K562 (cell line): ENCODE data around the gene ASPHD2. TPM values are rescaled to one million over a fixed set of nuclear protein-coding genes. Genes with fewer than 3 reads are reported as not detected.

Source experiments
- ATAC-seq: fragments of 200-7000 bp; cut with Tn5 transposase; 3 replicates; pipeline ENCODE4 v1.9.1; 2020; ENCODE audit warnings: moderate library complexity
- BruUV-seq: library from RNA; stranded (reverse); fragments of 400-500 nt; replicated peaks from 2 replicates; lab custom pipeline; 2021; lab: Mats Ljungman, UMichigan
- CTCF ChIA-PET: fragments of 300-600 bp; formaldehyde crosslinking; extraction: SDS; loops from one replicate; lab custom pipeline; 2021; ENCODE audit warnings: low intra/inter-chr PET ratio; lab: Yijun Ruan, JAX
- POLR2A ChIA-PET: fragments of 300-600, 350-650 bp; sonication (Branson Sonifier 250); formaldehyde crosslinking; extraction: SDS; loops from one replicate; lab custom pipeline; 2021; ENCODE audit warnings: antibody characterized with exemption, inconsistent platforms; lab: Yijun Ruan, JAX
- DNase-seq, 4 experiments: peaks; one replicate each; pipeline versions ENCODE4 v3.0.0 to v3.0.0-alpha.2; 2011 to 2018; ENCODE audit warnings: low spot score in 3 of 4, mixed read lengths in 3 of 4; ENCODE audit errors: extremely low read depth in 1 of 4
- FAIRE-seq: peaks from 2 replicates; lab custom pipeline; 2011; peaks lifted over from hg19 to GRCh38; lab: Jason Lieb, UNC
- H2AFZ ChIP-seq: 2 replicates; pipeline ENCODE4 v1.6.0; 2011; ENCODE audit warnings: low read depth, low read length, control low read depth, inconsistent platforms
- H3K27ac ChIP-seq: fragments of 200-600 bp; 3 replicates; pipeline ENCODE4 v1.8.0; 2011; ENCODE audit warnings: low read depth, mild to moderate bottlenecking, control low read depth, inconsistent platforms, low read length, moderate library complexity, mixed read lengths; ENCODE audit errors: extremely low read depth
- H3K27me3 ChIP-seq, 2 experiments: fragments of 300-600 bp in 1 of 2; 2 replicates in 1 of 2; 3 replicates in 1 of 2; pipeline versions ENCODE4 v1.6.0 to v1.8.0; 2011; ENCODE audit warnings: inconsistent platforms in 2 of 2, low read length in 2 of 2, mild to moderate bottlenecking in 1 of 2, mixed read lengths in 1 of 2, moderate library complexity in 1 of 2; ENCODE audit not compliant: control insufficient read depth in 2 of 2, insufficient read depth in 2 of 2
- H3K36me3 ChIP-seq: fragments of 300-600 bp; 3 replicates; pipeline ENCODE4 v1.8.0; 2011; ENCODE audit warnings: mild to moderate bottlenecking, low read length, inconsistent platforms; ENCODE audit not compliant: control insufficient read depth, insufficient read depth
- H3K4me1 ChIP-seq, 2 experiments: fragments of 200-600 bp in 1 of 2; replicated peaks in 1 of 2; 2 replicates in 1 of 2; 3 replicates in 1 of 2; pipeline versions ENCODE4 v1.5.1 to v1.8.0; 2011; ENCODE audit warnings: inconsistent platforms in 2 of 2, low read length in 2 of 2, mild to moderate bottlenecking in 1 of 2, mixed read lengths in 1 of 2, moderate library complexity in 1 of 2; ENCODE audit not compliant: control insufficient read depth in 2 of 2, insufficient read depth in 2 of 2
- H3K4me2 ChIP-seq: 2 replicates; pipeline ENCODE4 v1.6.1; 2011; ENCODE audit warnings: low read length, control low read depth, inconsistent platforms, mixed read lengths; ENCODE audit not compliant: insufficient read depth
- H3K4me3 ChIP-seq: fragments of 200-600 bp; sonication (generic), shearing (Covaris generic); 2 replicates; pipeline ENCODE4 v1.5.1; 2016; ENCODE audit warnings: control low read depth, inconsistent platforms
- H3K79me2 ChIP-seq: fragments of 200-600 bp; 3 replicates; pipeline ENCODE4 v1.8.0; 2011; ENCODE audit warnings: low read length, inconsistent platforms; ENCODE audit not compliant: control insufficient read depth, insufficient read depth
- H3K9ac ChIP-seq, 2 experiments: 2 replicates each; pipeline versions ENCODE4 v1.6.0 to v1.6.1; 2011; ENCODE audit warnings: low read depth in 2 of 2, low read length in 2 of 2, control low read depth in 1 of 2, inconsistent platforms in 1 of 2, mild to moderate bottlenecking in 1 of 2, mixed read lengths in 1 of 2; ENCODE audit not compliant: insufficient read depth in 1 of 2
- H3K9me1 ChIP-seq: one replicate; pipeline ENCODE4 v1.6.0; 2011; ENCODE audit warnings: inconsistent platforms, mild to moderate bottlenecking, low read length, moderate library complexity; ENCODE audit not compliant: control insufficient read depth, insufficient read depth
- H3K9me3 ChIP-seq: replicated peaks from 2 replicates; pipeline ENCODE4 v1.5.1; 2011; ENCODE audit warnings: low read depth, low read length, inconsistent platforms; ENCODE audit not compliant: control insufficient read depth, insufficient read depth
- H4K20me1 ChIP-seq: replicated peaks from 2 replicates; pipeline ENCODE4 v1.6.1; 2011; ENCODE audit warnings: low read length, inconsistent platforms, mixed read lengths; ENCODE audit not compliant: control insufficient read depth, insufficient read depth
- ADNP ChIP-seq: fragments of 200-800 bp; sonication (Bioruptor generic); IDR thresholded peaks from 2 replicates; pipeline ENCODE4 v1.6.1; 2016; ENCODE audit warnings: missing genetic modification characterization, missing compliant biosample characterization
- BRD9 ChIP-seq: fragments of 450-650 bp; IDR thresholded peaks from 2 replicates; pipeline ENCODE4 v1.6.1; 2018; ENCODE audit warnings: low read depth; ENCODE audit not compliant: partially characterized antibody
- CBFB ChIP-seq: sonication (generic); formaldehyde crosslinking; IDR thresholded peaks from 2 replicates; pipeline ENCODE4 v1.4.0; 2020; ENCODE audit warnings: mild to moderate bottlenecking, missing genetic modification reagents
- CXXC5 ChIP-seq: fragments of 250-450 bp; sonication (Bioruptor Pico); IDR thresholded peaks from 2 replicates; pipeline ENCODE4 v1.8.0; 2022; ENCODE audit warnings: inconsistent platforms, mild to moderate bottlenecking, moderate library complexity
- E2F3 ChIP-seq: fragments of 250-450 bp; sonication (Bioruptor Pico); IDR thresholded peaks from 2 replicates; pipeline ENCODE4 v1.4.0; 2020; ENCODE audit warnings: mild to moderate bottlenecking
- ELF4 ChIP-seq: fragments of 450-650 bp; formaldehyde crosslinking; IDR thresholded peaks from 2 replicates; pipeline ENCODE4 v1.4.0; 2022; ENCODE audit warnings: missing genetic modification characterization
- HLTF ChIP-seq: fragments of 450-650 bp; IDR thresholded peaks from 2 replicates; pipeline ENCODE4 v1.6.1; 2016
- NFRKB ChIP-seq: fragments of 450-650 bp; IDR thresholded peaks from 2 replicates; pipeline ENCODE4 v1.6.1; 2016; ENCODE audit warnings: low read depth
- PRPF4 ChIP-seq: fragments of 200-400 bp; formaldehyde crosslinking; IDR thresholded peaks from one replicate; pipeline ENCODE4 v1.6.1; 2017; ENCODE audit warnings: low read length, low read depth, mild to moderate bottlenecking; ENCODE audit not compliant: insufficient read depth, poor library complexity, severe bottlenecking
- RHOXF2B ChIP-seq: fragments of 250-450 bp; sonication (Bioruptor Pico); conservative IDR thresholded peaks from 2 replicates; pipeline ENCODE4 v1.5.1; 2021
- SMAD4 ChIP-seq: fragments of 250-450 bp; sonication (Bioruptor Pico); conservative IDR thresholded peaks from 2 replicates; pipeline ENCODE4 v1.8.0; 2021; ENCODE audit warnings: inconsistent platforms, mild to moderate bottlenecking, moderate library complexity
- SMARCB1 ChIP-seq: IDR thresholded peaks from 2 replicates; pipeline ENCODE4 v1.6.1; 2011; ENCODE audit warnings: improper control_type of control experiment, low read depth; ENCODE audit not compliant: insufficient read length
- ZBED1 ChIP-seq: IDR thresholded peaks from 2 replicates; pipeline ENCODE4 v1.6.1; 2014
- ZBTB17 ChIP-seq: fragments of 450-650 bp; formaldehyde crosslinking; IDR thresholded peaks from 2 replicates; pipeline ENCODE4 v1.4.0; 2020; ENCODE audit warnings: mild to moderate bottlenecking
- WGBS: fragments of 100-300 bp; shearing (Covaris generic); methylation state at CpG from one replicate; pipeline ENCODE4 v1.1.6; 2016; ENCODE audit warnings: low coverage, mixed read lengths; ENCODE audit not compliant: insufficient coverage; ENCODE audit errors: missing lambda C conversion rate; 5-methylcytosine and 5-hydroxymethylcytosine counted together
- in situ Hi-C: fragments of 300-500 bp; cut with MboI; formaldehyde crosslinking; loops from 4 replicates; pipeline ENCODE4 v1.15.0; 2018; ENCODE audit warnings: inconsistent platforms, mixed read lengths
- intact Hi-C: fragments of 100-400 bp; cut with micrococcal nuclease; formaldehyde crosslinking; loops from 2 replicates; pipeline ENCODE4 v1.14.2; 2022
- polyA plus RNA-seq, 8 experiments: library from polyadenylated mRNA; depleted of rRNA in 4 of 8; stranded (reverse) in 5 of 8; unstranded in 3 of 8; fragments of >200 nt; fragmentation: Nextera tagmentation in 2 of 8; fragmentation: Illumina TruSeq in 1 of 8; extraction: Ambion mirVana in 2 of 8; extraction: Trizol in 1 of 8; gene quantifications; 2 replicates each; pipeline versions ENCODE4 v1.2.1 to v1.2.3, GENCODE V29; 2011 to 2014; ENCODE audit warnings: inconsistent platforms in 1 of 8, missing spikeins in 1 of 8
- total RNA-seq, 7 experiments: library from RNA; depleted of rRNA in 6 of 7; stranded (reverse); fragments of >200 nt in 6 of 7; fragmentation: Illumina TruSeq in 2 of 7; extraction: Trizol in 2 of 7; gene quantifications; 2 replicates each; pipeline versions ENCODE4 v1.2.1 to v1.2.3, GENCODE V29; 2011 to 2021; ENCODE audit warnings: low replicate concordance in 1 of 7
- TF ChIP-seq, protein P1 (sequence below): fragments of 200-400 bp; formaldehyde crosslinking; IDR thresholded peaks from 2 replicates; pipeline ENCODE4 v1.6.1; 2017; ENCODE audit warnings: mild to moderate bottlenecking, low read depth, low read length, moderate library complexity
- TF ChIP-seq, protein P2 (sequence below): sonication (generic); formaldehyde crosslinking; IDR thresholded peaks from 2 replicates; pipeline ENCODE4 v1.8.0; 2022; ENCODE audit warnings: mild to moderate bottlenecking, missing genetic modification reagents

ASPHD2 gene
- total and polyA plus RNA-seq, 9 of the 15 experiments (the other 6 are each of a cell fraction or from before 2014, with no cell fraction given) = 0.18 to 0.64 (median 0.36) TPM

DNA sequence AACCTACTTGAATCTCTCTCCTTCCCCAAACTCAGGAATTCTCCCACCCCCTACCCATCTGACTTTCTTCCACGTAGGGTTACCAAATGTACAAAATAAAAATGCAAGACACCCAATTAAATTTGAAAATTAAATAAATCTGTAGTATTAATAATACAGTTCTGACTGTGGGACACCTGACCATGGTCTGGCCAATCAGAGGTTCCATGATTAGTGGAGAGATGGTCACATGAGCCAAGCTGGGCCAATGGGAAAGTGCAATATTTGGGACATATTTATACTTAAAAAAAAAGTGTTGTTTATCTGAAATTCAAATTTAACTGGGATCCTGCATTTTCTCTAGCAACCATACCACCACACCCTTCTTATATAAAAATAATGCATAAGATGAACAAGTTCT, 29.8 kb upstream of the ASPHD2 start (continued):
- TF ChIP-seq, protein P1, sequence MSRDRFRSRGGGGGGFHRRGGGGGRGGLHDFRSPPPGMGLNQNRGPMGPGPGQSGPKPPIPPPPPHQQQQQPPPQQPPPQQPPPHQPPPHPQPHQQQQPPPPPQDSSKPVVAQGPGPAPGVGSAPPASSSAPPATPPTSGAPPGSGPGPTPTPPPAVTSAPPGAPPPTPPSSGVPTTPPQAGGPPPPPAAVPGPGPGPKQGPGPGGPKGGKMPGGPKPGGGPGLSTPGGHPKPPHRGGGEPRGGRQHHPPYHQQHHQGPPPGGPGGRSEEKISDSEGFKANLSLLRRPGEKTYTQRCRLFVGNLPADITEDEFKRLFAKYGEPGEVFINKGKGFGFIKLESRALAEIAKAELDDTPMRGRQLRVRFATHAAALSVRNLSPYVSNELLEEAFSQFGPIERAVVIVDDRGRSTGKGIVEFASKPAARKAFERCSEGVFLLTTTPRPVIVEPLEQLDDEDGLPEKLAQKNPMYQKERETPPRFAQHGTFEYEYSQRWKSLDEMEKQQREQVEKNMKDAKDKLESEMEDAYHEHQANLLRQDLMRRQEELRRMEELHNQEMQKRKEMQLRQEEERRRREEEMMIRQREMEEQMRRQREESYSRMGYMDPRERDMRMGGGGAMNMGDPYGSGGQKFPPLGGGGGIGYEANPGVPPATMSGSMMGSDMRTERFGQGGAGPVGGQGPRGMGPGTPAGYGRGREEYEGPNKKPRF = no peak

DNA sequence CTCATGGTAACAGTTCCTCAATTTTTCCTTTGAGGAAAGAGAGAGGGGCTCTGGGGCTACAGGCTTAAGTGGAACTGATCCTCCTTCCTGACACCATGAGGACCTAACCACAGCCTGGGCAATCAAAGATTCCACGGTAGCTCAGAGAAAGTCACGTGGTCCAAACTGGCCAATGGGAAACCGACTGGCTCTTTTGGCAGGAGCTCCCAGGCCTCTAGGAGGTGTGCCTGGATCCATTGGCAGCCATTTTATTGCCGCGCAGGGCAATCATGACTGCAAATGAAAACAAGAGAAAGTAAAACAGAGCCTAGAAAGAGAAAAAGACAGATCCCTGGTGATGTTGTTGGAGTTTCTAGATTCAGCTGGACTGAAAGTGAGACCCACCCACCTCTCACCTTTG, 27.3 kb upstream of the ASPHD2 start:
- Histone ChIP-seq H3K9me3 (no peaks in the 10 kb centered on the region), H3K9ac (no peak overlapping the region), H4K20me1 (no peaks in the 10 kb centered on the region), H3K79me2 (no peaks in the 10 kb centered on the region), H3K36me3 (no peaks in the 10 kb centered on the region), H3K4me2 (no peak overlapping the region), H3K27ac (peak overlapping the region; percentile 48; the same call in 2 of the 3 replicates), H3K4me3 (no peak overlapping the region), H2AFZ (peak overlapping the region; percentile 90), H3K9me1 (no peaks in the 10 kb centered on the region), H3K27me3 (no peaks in the 10 kb centered on the region; a peak in 1 of 5 replicates), H3K4me1 (peaks cover 13 to 40% of the 10 kb centered on the region in 2 experiments)
- no TSS peak for BruUV-seq
- ATAC-seq (peak; percentile 54), FAIRE-seq (peak; percentile 85), DNase-seq (peak; percentile 65 to 75 (median 72))
- ChIA-PET POLR2A (interaction anchor here (1.2 to 1.6 kb wide), 3 partner anchors 29 to 65 kb away, joined by 3 to 8 read pairs (median 4); no protein-coding TSS in a partner anchor), CTCF (interaction anchor here (6.1 kb wide), 1 partner anchor 58 kb away, joined by 57 read pairs; no protein-coding TSS in a partner anchor)
- in situ Hi-C loops = loop anchor here (5.0 kb wide), 1 partner anchor 61 kb away; no protein-coding TSS in a partner anchor
- 71% methylated on average over 2 of the region's 5 CpGs for WGBS
- intact Hi-C loops = no loop called here
- peak; percentile 36; the same call in 1 of the 2 replicates for TF ChIP-seq CXXC5
- 0 out of 2 replicates have a peak, but pooled peaks have one; percentile 16 for TF ChIP-seq SMAD4 (CRISPR knock-in tag)
- TF ChIP-seq, protein P2, sequence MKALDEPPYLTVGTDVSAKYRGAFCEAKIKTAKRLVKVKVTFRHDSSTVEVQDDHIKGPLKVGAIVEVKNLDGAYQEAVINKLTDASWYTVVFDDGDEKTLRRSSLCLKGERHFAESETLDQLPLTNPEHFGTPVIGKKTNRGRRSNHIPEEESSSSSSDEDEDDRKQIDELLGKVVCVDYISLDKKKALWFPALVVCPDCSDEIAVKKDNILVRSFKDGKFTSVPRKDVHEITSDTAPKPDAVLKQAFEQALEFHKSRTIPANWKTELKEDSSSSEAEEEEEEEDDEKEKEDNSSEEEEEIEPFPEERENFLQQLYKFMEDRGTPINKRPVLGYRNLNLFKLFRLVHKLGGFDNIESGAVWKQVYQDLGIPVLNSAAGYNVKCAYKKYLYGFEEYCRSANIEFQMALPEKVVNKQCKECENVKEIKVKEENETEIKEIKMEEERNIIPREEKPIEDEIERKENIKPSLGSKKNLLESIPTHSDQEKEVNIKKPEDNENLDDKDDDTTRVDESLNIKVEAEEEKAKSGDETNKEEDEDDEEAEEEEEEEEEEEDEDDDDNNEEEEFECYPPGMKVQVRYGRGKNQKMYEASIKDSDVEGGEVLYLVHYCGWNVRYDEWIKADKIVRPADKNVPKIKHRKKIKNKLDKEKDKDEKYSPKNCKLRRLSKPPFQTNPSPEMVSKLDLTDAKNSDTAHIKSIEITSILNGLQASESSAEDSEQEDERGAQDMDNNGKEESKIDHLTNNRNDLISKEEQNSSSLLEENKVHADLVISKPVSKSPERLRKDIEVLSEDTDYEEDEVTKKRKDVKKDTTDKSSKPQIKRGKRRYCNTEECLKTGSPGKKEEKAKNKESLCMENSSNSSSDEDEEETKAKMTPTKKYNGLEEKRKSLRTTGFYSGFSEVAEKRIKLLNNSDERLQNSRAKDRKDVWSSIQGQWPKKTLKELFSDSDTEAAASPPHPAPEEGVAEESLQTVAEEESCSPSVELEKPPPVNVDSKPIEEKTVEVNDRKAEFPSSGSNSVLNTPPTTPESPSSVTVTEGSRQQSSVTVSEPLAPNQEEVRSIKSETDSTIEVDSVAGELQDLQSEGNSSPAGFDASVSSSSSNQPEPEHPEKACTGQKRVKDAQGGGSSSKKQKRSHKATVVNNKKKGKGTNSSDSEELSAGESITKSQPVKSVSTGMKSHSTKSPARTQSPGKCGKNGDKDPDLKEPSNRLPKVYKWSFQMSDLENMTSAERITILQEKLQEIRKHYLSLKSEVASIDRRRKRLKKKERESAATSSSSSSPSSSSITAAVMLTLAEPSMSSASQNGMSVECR (CRISPR knock-in tag) = no peak
- TF ChIP-seq E2F3 (CRISPR knock-in tag) = no peak
- no peak for TF ChIP-seq ADNP (tag)
- no peak for TF ChIP-seq ZBED1
- TF ChIP-seq PRPF4 = no peak
- no peak for TF ChIP-seq SMARCB1
- no peak for TF ChIP-seq CBFB (CRISPR knock-in tag)
- no peak for TF ChIP-seq ZBTB17 (CRISPR knock-in tag)
- TF ChIP-seq NFRKB = 0 out of 2 replicates have a peak, but pooled peaks have one; percentile 11
- TF ChIP-seq BRD9 = no peak
- no peak for TF ChIP-seq ELF4 (CRISPR knock-in tag)
- no peak for TF ChIP-seq HLTF
- TF ChIP-seq RHOXF2B (CRISPR knock-in tag) = no peak
